ENCODE results near the gene DNAJC27.

Gene DNAJC27

GRCh38 chr2:24910245-24910644 is 61.5 kb downstream of the DNAJC27 start:
- no peak for DNase-seq (ENCODE audit: low read depth)
- TF ChIP-seq, protein P1, sequence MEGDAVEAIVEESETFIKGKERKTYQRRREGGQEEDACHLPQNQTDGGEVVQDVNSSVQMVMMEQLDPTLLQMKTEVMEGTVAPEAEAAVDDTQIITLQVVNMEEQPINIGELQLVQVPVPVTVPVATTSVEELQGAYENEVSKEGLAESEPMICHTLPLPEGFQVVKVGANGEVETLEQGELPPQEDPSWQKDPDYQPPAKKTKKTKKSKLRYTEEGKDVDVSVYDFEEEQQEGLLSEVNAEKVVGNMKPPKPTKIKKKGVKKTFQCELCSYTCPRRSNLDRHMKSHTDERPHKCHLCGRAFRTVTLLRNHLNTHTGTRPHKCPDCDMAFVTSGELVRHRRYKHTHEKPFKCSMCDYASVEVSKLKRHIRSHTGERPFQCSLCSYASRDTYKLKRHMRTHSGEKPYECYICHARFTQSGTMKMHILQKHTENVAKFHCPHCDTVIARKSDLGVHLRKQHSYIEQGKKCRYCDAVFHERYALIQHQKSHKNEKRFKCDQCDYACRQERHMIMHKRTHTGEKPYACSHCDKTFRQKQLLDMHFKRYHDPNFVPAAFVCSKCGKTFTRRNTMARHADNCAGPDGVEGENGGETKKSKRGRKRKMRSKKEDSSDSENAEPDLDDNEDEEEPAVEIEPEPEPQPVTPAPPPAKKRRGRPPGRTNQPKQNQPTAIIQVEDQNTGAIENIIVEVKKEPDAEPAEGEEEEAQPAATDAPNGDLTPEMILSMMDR (IDR thresholded peaks at IDR 0.05; ENCODE audit: insufficient read depth, low read depth, low read length, missing control alignments), result no peak
- no peak overlapping the region for H3K4me3 ChIP-seq (ENCODE audit: low read length)

DNA sequence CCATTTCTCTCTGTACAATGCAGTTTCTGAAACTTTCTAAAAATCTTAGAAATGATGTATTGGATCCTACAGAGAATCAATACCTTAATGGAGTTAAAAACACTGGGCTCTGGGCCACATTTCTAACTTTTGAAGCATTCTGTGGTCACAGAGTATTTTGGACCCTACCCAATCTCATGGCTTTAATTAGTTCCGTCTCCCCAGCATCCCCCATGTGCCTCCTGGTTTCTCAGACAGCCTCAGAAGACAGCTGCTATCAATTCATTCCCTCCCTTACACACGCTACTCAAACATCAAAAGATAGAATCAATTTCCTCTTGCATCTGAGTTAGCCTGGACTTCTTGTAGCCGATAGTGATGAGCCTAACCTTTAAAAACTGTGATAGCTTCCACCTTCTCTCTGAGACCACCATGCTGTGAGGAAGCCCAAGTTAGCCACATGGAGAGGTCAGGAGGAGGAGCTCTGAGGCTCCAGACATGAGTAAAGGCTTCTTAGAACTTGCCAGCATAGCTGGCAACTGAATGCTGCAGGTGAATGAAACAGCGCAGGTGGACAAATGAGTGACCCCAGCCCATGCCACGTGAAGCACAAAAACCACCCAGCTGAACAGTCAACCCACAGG is 62.1 kb downstream of the DNAJC27 start:
- TF ChIP-seq, protein P1 (IDR thresholded peaks at IDR 0.05; ENCODE audit: insufficient read depth, low read depth, low read length, missing control alignments), result no peak
- no peak overlapping the region for H3K4me3 ChIP-seq (ENCODE audit: low read length)
- DNase-seq (ENCODE audit: low read depth), result no peak

DNA sequence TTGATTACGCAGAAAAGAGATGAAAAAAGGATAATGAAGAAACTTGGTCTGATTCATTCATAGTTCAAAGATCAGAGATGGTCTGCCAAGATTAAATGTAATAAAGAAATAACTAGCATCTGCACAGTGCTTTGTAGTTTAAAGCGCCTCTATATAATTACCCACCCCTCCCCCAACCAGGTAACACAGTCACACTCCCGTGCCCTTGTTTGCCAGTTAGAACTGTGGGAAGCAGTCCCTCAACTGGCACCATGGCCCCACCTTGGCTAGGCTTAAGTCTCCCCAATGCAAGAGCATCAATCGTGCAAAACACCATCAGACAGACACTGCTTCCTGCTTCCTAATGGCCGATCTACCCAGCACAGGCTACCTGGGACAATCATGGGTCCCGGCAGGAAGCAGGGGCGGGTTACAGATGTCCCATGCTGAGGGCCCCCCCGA is 63.3 kb downstream of the DNAJC27 start:
- H3K4me3 ChIP-seq (ENCODE audit: low read length), result no peak overlapping the region
- DNase-seq (ENCODE audit: low read depth), result no peak
- TF ChIP-seq, protein P1 (IDR thresholded peaks at IDR 0.05; ENCODE audit: insufficient read depth, low read depth, low read length, missing control alignments), result no peak

GRCh38 chr2:24907116-24907515 is 64.6 kb downstream of the DNAJC27 start:
- DNase-seq (ENCODE audit: low read depth), result peak; percentile 60
- TF ChIP-seq, protein P1 (IDR thresholded peaks at IDR 0.05; ENCODE audit: insufficient read depth, low read depth, low read length, missing control alignments), result no peak
- H3K4me3 ChIP-seq (ENCODE audit: low read length), result no peak overlapping the region

DNA sequence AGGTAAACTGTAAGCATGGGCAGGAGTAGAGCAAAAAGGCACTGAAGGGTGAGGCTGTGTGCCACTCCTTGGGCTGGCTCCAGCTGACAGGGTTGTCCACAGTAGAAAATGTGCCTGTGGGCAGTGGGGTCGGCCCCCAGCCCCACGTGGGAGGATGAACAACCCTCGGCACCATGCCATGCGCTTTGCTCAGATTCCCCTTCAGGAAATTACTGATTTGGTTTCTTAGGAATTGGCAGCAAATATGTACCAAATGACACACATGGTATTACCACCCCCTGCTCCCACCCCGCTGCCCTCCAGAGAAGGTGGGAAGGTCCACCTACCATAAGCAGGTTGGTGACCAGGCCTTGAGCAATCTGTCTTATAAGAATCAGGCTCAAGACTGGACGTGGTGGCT is 65.3 kb downstream of the DNAJC27 start:
- no peak overlapping the region for H3K4me3 ChIP-seq (ENCODE audit: low read length)
- TF ChIP-seq, protein P1 (IDR thresholded peaks at IDR 0.05; ENCODE audit: insufficient read depth, low read depth, low read length, missing control alignments), result no peak
- DNase-seq (ENCODE audit: low read depth), result no peak

GRCh38 chr2:24903161-24904103 is 68.3 kb downstream of the DNAJC27 start:
- TF ChIP-seq, protein P1 (IDR thresholded peaks at IDR 0.05; ENCODE audit: insufficient read depth, low read depth, low read length, missing control alignments), result no peak
- no peak overlapping the region for H3K4me3 ChIP-seq (ENCODE audit: low read length)
- no peak for DNase-seq (ENCODE audit: low read depth)

Measured in epithelial cell of esophagus (primary cell).